ENCODE data around the gene PANX2.
A peak's percentile ranks its signal among the peaks of the same experiment; 100 is the strongest.

PANX2 gene

DNA sequence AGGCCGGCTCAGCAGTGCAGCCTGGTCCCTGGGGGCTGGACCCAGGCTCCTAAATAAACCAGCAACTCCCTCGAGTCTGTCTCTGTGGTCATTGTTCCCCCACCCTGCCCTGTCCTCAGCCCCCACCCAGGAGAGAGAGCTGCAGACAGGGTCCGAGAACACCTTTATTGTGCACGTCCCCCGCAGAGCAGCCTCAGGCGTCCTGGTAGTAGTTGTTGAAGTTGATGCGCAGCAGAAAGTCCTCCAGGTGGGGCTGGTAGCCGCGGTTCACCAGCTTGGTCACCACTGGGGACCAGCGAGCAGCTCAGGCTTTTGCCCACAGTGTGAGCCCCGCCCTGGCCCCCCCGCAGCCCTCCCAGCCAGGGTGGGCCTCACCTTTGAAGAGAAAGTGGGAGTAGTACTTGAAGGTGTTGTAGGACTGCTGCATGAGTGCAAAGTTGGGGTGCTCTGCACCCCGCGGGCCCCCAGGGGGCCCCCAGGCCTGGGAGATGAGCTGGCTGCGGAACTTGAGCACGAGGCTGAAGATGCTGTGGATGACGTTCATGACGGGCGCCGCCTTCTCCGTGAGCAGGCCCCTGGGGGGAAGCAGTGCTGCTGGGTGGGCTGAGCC lies 47.1 kb downstream of the PANX2 start:
- DNase-seq, result no peak

DNA sequence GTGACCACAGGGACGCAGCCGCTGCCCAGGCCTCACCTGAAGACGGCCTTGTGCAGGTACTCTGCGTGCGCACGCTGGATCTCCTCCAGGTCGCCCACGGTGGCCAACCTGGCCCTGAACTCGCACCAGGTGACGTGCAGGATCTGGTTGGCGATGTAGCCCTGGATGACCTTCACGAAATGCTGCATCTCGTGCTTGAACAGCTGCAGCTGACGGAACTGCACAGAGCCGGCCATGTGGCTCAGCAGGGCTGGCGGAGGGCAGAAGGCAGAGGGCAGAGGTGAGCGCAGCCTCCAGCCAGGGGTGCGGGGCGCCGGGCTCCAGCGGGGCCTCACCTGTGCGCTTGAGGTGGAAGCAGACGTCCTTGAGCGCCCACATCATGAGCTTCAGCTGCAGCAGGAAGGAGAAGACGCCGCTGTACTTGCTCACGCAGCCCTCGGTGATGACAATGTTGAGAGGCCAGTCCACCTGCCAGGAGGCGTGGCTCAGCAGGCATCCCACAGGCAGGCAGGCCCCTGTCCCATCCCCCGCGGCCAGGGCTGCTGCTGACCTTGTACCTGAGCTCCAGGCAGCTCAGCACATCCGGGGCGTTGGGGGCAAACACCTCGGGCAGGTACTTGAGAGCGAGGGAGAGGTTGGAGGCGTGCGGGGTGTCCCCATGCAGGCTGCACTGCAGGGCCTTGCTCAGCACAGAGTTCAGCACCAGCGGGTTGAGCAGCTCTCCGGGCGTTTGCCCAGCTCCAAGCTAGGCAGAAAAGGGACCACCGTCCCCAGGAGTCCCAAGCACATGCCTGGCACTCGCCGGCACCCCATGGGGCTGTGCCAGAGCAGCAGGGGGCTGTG lies 47.8 kb downstream of the PANX2 start:
- no peak for DNase-seq

DNA sequence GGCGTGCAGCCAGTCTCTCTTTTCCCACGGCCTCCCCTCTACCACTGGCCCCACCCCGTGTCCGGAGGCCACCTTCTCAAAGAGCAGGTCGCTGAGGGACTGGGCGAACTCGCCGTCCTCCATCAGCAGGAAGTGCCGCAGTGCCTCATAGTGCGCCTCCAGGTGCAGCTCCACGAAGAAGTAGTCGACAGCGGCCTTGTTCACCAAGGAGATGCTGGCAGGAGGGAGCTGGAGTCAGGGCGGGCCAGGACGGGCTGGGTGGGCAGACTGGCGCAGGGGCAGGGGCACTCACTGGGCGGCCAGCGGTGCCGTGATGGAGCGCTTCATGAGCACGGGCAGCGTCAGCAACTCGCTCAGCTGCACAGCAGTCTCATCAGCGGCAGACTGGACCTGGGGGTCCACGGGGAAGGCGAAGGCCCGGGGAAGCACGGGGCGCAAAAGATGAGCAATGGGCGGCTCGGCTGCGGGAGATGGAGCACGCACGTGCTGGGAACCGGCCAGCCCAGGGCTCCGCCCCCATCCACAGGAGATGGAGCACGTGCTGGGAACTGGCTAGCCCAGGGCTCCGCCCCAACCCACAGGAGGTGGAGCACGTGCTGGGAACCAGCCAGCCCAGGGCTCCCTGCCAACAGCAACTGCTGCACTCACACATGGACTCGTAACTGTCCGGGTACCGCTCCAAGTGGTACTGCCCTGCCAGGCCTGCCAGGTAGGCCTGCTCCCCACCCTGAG lies 48.6 kb downstream of the PANX2 start:
- DNase-seq, result peak; percentile 40

DNA sequence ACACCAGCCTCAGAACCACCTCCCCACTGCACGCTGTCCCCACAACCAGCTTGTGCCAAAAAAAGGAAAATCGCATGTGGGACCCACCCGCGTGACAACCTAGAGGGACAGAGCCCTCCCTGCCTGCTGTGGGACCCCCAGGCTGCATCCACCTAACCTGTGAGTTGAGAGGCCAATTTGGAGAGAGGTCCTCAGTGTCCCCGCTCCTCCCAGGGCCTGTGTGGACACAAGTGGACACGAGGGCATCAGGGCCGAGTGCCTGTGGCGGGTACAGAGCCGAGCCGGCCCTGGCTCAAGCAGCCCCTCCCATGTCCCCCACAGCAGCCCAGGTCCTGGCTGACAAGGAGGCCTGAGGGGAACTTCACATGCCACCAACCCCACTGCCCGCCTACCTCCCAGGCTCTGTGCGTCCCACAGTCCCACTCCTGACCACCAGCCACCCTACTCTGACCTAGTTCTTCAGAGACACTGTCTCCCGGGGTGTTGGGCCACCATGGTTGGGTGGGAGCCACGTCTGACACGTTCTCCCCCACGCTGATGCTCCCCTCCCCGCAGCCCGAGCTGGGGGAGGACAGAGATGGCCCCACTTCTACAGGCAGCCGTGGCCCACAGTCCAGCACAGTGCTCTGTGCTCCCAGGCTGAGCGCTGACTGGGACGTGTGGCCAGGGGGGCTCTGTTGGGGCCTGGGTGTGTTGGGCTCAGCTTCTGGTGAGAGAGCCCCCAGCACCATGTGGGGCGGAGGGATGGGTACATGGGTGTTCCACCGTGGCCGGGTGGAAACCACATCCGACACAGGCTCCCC lies 49.5 kb downstream of the PANX2 start:
- no peak for DNase-seq

DNA sequence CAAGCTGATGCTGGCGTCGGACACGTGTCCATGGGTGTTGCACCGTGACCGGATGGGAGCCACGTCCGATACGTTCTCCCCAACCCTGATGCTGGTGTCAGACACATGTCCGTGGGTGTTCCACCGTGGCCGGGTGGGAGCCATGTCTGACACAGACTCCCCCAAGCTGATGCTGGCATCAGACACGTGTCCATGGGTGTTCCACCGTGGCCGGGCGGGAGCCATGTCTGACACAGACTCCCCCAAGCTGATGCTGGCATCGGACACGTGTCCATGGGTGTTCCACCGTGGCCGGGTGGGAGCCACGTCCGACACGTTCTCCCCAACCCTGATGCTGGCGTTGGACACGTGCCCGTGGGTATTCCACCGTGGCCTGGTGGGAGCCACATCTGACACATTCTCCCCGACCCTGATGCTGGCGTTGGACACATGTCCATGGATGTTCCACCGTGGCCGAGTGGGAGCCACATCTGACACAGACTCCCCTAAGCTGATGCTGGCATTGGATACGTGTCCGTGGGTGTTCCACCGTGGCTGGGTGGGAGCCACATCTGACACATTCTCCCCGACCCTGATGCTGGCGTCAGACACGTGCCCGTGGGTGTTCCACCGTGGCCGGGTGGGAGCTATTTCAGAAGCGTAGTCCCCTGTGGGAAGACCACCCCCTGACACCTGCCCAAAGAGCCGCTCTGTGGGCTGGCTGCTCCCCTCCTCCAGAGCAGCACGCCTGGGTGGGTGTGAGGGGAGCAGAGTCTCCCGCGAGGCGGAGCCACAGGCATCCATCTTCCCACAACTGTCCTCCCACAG lies 50.3 kb downstream of the PANX2 start:
- DNase-seq, result no peak

DNA sequence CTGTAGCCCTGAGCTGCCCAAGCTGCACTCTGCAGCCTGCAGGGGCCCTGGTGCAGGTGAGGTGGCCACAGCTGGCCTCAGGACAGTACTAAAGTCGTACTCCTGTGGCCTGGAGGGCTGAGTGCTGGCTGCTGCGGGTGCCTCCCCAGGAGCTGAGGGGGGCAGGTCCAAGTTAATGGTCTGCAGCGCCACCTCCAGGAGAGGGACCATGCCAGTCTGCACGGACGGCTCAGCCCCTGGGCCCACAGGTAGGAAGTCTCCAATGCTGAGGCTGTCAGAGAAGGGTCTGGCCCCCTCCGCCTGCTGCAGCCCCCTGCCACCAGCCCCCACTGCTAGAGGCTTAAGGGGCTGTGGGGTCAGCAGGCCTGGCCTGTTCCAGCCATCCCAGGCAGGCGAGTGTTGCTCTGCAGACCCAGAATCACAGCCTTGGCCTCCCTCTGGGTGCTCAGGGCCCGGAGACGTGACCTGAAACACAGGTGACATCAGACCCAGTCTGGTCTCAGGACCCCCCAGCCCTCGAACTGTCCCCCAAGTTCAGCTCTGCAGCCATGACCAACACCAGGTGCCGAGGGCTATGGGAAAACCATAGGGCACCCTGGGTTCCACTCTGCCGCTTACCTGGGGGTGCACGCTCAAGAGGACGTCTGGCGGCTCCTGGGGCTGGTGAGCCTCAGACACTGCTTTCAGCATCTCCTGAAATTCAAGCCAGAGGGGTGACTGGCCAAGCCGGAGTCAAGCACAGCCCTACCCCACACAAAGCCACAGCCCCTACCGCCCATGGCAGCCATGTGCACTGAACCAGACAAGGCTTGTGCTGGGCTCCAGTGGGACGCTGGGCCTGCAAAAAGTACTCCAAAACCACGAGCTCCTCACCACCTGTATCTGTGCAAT lies 51.1 kb downstream of the PANX2 start:
- DNase-seq, result no peak

DNA sequence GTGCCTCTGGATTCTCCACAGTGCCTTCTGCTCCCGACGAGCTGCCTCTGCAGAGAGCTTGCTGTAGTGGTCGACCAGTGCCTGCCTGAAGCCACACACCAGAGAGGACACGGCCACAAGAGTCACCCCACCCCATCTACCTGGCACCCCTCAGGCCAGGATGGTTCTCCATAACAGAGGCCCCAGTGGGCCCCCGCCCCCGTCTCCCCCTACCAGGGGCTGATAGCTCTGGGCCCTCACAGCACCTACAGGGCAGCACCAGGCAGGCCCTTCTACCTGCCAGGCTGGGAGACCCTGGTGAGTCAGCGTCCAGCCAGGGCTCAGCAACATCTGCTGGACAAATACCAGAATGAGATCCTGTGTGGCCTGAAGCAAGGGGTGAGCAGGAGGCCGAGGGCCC lies 52.0 kb downstream of the PANX2 start:
- no peak for DNase-seq

DNA sequence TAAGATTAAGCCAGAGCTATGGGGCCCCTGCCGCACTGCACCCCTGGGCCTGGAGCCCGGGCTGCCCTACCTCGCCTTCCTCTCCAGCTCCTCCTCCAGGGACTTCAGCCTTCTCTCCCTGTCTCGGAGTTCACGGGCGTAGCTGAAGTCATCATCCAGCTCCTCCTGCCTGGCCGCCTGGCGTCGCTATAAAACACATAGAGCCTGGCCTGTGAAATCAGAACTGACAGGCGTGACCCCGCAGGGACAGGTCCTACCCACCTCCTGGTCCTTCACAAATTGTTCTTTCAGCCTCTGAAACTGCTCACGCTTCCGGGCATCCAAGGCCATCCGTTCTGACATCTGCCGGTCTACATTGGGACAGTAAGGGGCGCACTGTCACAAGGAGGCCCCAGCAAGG lies 53.5 kb downstream of the PANX2 start:
- DNase-seq, result no peak

DNA sequence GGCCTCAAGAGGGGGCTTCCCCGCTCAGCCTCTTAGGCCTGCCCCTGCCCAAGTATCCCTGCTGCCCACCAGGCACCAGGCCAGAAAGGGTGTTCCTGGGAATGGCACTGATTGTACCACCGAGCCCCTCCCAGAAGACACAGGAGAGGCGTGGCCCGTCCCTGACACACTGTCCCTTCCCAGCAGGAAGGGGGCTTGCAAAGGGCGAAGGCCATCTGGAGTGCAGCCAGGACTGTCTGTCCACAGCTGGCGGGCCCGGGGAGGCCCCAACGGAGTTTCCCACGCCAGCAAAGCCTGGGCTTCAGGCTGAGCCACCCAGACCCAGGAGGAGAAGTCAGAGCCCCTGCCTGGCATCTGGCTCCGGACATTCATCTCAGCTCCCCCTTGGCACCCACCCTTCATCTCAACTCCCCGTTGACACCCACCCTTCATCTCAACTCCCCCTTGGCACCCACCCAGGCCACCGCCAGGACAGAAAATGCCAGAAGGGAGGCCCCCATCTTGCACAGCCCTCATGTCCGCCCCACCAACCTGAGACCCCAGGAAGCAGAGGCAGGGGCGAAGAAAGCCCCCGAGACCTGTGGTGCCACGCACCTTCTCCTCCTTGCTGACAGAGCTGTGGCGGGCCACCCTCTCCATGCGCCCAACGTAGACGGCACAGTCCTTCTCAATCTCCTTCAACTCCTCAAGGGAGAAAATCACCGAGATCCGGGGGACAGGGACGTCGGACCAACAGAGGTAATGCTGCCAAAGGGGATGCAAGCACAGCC lies 54.9 kb downstream of the PANX2 start:
- DNase-seq, result no peak

DNA sequence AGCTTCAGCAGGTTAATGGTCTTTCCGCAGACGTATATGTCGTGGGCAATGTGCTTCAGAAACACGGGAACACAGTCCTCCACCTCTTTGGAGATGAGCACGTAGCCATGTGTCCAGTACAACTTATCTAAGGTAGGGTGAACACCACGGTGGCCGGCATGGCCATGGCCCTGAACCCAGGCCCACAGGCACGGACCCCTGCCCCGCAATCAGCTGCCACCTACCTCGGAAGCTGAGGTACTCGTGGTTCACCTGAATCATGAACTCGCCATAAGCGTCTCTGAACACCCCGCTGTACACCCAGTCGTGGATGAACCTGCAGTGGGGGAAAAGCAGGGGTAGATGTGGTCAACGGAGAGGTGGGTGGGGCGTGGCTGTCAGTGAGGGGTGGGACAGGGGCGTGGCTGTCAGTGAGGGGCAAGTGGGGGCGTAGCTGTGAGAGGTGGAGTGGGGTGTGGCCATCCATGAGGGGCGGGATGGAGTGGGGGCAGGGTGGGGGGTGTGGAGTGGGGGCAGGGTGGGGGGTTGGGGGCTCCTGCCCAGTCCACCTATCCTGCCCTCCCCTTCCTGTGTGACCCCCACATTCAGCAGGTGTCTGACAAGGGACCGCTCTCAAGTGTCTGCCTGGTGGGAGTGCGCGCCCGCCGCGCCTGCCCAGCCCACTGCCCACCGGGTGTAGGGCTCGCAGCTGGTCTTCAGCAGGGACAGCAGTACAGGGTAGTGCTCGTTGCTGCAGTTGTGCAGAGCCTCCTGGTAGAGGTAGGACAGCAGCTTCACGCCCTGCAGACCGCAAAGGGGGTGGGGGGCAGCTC lies 55.7 kb downstream of the PANX2 start:
- no peak for DNase-seq

DNA sequence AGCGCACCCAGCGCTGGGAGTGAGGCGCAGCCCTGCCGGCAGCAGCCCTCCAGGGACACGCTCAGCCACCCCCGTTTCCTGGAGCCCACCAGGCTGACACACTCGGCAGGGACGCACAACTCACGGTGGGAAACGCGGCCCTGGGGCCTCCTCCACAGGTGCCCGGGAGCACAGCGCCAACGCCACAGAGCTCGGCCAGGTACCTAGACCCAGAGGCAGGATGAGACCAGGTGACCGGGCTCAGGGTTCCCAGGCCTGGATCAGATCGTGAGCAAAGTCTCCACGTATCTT lies 56.3 kb downstream of the PANX2 start:
- no peak for DNase-seq

DNA sequence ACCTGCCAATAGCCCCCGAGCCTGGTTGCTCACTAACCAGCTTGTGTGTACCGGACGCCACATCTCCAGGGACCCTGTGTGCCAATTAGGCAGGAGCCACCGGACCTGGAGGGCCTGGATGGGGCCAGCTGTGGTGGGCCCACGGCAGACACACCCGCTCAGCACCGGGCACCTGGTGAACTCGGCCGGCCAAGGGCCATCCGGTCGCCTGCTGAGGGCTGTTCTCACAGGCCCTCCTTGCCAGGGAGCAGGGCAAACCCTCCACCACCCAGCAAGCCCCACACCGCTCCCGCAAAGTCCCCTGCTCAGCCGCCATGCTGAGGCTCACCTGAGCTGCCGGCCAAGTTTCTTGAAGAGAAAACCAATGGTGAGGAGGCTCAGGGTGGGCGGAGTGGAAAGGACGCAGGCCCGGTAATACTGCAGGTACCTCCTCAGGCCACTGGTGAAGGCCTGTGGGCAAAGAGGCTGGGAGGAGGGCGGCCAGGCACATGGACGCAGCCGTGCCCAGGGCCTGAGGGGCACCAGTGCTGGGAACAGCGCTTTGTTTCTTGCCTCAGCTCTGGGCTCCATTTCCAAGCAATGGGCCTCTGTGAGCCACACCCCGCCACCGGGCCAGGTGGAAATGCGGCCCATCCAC lies 57.2 kb downstream of the PANX2 start:
- DNase-seq, result no peak

DNA sequence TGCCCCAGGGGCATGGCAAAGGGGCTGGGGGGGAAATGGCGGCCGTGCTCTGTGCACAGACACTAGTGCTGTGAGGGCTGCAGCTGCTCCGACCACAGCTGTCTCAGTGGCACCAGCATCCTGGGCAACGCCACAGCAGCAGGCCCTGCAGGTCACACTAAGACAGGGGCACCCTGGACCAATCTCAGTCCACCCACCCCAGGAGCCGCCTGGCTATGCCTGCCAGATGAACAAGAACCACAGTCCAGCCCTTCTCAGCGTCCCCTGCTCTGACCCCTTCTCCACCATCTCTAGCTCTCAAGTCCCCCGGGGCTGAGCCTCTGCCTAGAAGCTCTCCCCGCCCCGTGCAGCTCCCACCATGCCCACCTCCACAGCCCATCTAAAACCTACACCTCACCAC lies 57.8 kb downstream of the PANX2 start:
- no peak for DNase-seq

DNA sequence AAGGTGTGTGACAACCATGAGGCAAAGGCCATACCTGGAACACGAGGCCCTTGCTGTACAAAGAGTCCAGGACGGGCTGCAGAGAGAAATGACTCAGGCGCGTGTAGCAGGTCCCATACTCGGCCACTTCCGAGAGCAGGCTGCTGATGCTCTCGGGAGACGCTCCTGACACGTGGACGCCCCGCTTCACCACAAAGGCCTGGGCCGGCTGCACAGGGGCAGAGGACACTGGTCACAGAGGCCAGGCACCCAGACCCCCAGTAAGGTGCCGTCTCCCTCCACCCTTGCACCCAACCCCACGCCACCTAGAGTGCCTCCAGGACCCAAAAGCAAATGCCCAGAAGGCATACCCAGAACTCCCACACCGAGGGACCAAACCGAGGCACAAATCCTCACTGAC lies 58.8 kb downstream of the PANX2 start:
- DNase-seq, result no peak

All from CD4-positive, alpha-beta T cell treated with Interferon gamma for 1 hour (primary cell).